ENCODE data around the gene ACAP1. TPM values are rescaled to one million over a fixed set of nuclear protein-coding genes. Genes with fewer than 3 reads are reported as not detected.
A peak's percentile ranks its signal among the peaks of the same experiment; 100 is the strongest.

ACAP1 gene
- total and polyA plus RNA-seq, 9 donors, result 4.7 to 12.1 (median 7.3) TPM

DNA sequence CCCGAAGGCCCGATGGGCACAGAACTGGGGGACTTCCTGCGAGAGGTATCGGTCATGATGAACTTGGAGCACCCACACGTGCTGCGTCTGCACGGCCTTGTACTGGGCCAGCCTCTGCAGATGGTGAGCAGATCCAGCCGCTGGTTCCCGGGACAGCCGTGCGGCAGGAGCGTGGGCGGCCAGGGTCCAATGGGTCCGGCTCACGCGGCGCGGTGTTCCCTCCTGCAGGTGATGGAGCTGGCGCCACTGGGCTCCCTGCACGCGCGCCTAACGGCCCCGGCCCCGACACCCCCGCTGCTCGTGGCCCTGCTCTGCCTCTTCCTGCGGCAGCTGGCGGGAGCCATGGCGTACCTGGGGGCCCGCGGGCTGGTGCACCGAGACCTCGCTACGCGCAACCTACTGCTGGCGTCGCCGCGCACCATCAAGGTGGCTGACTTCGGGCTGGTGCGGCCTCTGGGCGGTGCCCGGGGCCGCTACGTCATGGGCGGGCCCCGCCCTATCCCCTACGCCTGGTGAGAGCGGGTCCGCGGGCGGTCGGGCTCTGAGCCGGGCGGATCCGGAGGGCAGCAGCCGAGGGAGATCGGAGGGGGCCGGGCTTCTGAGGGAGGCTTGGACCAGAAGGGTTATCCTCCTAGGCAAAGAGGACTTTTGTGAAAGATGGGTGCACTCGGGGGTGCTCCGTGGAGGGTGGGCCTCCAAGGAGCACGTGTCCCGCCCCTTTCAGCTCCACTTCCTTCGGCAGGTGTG, 47.6 kb downstream of the ACAP1 start:
- H3K9me3 ChIP-seq (replicated peaks; ENCODE audit: control insufficient read depth, low read depth, low read length), result no peaks in the 10 kb centered on the region
- peak overlapping the region; percentile 42 for H3K4me3 ChIP-seq (ENCODE audit: low read length)
- peak; percentile 53 for DNase-seq
- H3K27me3 ChIP-seq (ENCODE audit: control insufficient read depth, insufficient read depth, low read length), result peaks cover 53% of the 10 kb centered on the region
- H3K4me1 ChIP-seq (ENCODE audit: control insufficient read depth, insufficient read depth, low read length), result peaks cover 29% of the 10 kb centered on the region
- 3% methylated on average over 61 of the region's 65 CpGs for WGBS (ENCODE audit: insufficient coverage)
- H3K27ac ChIP-seq (ENCODE audit: low read length), result no peak overlapping the region
- H3K36me3 ChIP-seq (ENCODE audit: control insufficient read depth, insufficient read depth, low read length), result peaks cover 20% of the 10 kb centered on the region

DNA sequence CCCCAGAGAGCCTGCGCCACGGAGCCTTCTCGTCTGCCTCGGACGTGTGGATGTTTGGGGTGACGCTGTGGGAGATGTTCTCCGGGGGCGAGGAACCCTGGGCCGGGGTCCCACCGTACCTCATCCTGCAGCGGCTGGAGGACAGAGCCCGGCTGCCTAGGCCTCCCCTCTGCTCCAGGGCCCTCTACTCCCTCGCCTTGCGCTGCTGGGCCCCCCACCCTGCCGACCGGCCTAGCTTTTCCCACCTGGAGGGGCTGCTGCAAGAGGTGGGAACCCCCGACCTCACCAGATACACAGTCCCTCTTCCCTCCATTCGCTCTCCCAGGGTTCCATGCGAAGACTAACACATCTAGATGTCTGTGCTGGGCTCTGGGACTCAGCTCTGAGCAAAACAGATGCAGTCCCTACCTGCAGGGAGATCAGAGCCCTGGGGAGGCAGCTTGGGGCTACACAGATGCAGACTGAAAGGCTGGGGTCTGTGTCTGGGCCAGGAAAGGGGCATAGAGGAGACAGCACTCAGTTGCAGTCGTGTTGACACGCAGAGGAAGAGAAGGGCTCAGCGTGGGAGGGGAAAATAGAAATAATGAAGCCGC, 48.3 kb downstream of the ACAP1 start:
- WGBS (ENCODE audit: insufficient coverage), result 33% methylated on average over 12 of the region's 23 CpGs
- Histone ChIP-seq H3K36me3 (ENCODE audit: control insufficient read depth, insufficient read depth, low read length) (peaks cover 26% of the 10 kb centered on the region), H3K4me1 (ENCODE audit: control insufficient read depth, insufficient read depth, low read length) (peaks cover 29% of the 10 kb centered on the region), H3K9me3 (replicated peaks; ENCODE audit: control insufficient read depth, low read depth, low read length) (no peaks in the 10 kb centered on the region), H3K4me3 (ENCODE audit: low read length) (peak overlapping the region; percentile 42), H3K27ac (ENCODE audit: low read length) (no peak overlapping the region), H3K27me3 (ENCODE audit: control insufficient read depth, insufficient read depth, low read length) (peaks cover 52% of the 10 kb centered on the region)
- no peak for DNase-seq

GRCh38 chr17:7388856-7389255, 52.5 kb downstream of the ACAP1 start:
- DNase-seq, result no peak
- H3K9me3 ChIP-seq (replicated peaks; ENCODE audit: control insufficient read depth, low read depth, low read length), result no peaks in the 10 kb centered on the region
- H3K4me3 ChIP-seq (ENCODE audit: low read length), result no peak overlapping the region
- peaks cover 49% of the 10 kb centered on the region for H3K36me3 ChIP-seq (ENCODE audit: control insufficient read depth, insufficient read depth, low read length)
- H3K27ac ChIP-seq (ENCODE audit: low read length), result no peak overlapping the region
- H3K27me3 ChIP-seq (ENCODE audit: control insufficient read depth, insufficient read depth, low read length), result peaks cover 10% of the 10 kb centered on the region
- 93% methylated on average over 10 of the region's 10 CpGs for WGBS (ENCODE audit: insufficient coverage)
- H3K4me1 ChIP-seq (ENCODE audit: control insufficient read depth, insufficient read depth, low read length), result peaks cover 24% of the 10 kb centered on the region

- Histone ChIP-seq H3K9me3 (replicated peaks; ENCODE audit: control insufficient read depth, low read depth, low read length) (no peaks in the 10 kb centered on the region), H3K27ac (ENCODE audit: low read length) (no peak overlapping the region), H3K27me3 (ENCODE audit: control insufficient read depth, insufficient read depth, low read length) (no peaks in the 10 kb centered on the region), H3K4me1 (ENCODE audit: control insufficient read depth, insufficient read depth, low read length) (peaks cover 23% of the 10 kb centered on the region), H3K36me3 (ENCODE audit: control insufficient read depth, insufficient read depth, low read length) (peaks cover 49% of the 10 kb centered on the region), H3K4me3 (ENCODE audit: low read length) (no peak overlapping the region)
- 67% methylated on average over 8 of the region's 19 CpGs for WGBS (ENCODE audit: insufficient coverage)
- DNase-seq, result no peak
Observed at GRCh38 chr17:7389924-7390910, 53.9 kb downstream of the ACAP1 start.

- no peak for DNase-seq
- 53% methylated on average over 2 of the region's 2 CpGs for WGBS (ENCODE audit: insufficient coverage)
- H3K4me3 ChIP-seq (ENCODE audit: low read length), result no peak overlapping the region
- peaks cover 24% of the 10 kb centered on the region for H3K4me1 ChIP-seq (ENCODE audit: control insufficient read depth, insufficient read depth, low read length)
- no peak overlapping the region for H3K27ac ChIP-seq (ENCODE audit: low read length)
- no peaks in the 10 kb centered on the region for H3K9me3 ChIP-seq (replicated peaks; ENCODE audit: control insufficient read depth, low read depth, low read length)
- H3K27me3 ChIP-seq (ENCODE audit: control insufficient read depth, insufficient read depth, low read length), result no peaks in the 10 kb centered on the region
- H3K36me3 ChIP-seq (ENCODE audit: control insufficient read depth, insufficient read depth, low read length), result peaks cover 49% of the 10 kb centered on the region
Observed at GRCh38 chr17:7391307-7391706, 55.0 kb downstream of the ACAP1 start.

DNA sequence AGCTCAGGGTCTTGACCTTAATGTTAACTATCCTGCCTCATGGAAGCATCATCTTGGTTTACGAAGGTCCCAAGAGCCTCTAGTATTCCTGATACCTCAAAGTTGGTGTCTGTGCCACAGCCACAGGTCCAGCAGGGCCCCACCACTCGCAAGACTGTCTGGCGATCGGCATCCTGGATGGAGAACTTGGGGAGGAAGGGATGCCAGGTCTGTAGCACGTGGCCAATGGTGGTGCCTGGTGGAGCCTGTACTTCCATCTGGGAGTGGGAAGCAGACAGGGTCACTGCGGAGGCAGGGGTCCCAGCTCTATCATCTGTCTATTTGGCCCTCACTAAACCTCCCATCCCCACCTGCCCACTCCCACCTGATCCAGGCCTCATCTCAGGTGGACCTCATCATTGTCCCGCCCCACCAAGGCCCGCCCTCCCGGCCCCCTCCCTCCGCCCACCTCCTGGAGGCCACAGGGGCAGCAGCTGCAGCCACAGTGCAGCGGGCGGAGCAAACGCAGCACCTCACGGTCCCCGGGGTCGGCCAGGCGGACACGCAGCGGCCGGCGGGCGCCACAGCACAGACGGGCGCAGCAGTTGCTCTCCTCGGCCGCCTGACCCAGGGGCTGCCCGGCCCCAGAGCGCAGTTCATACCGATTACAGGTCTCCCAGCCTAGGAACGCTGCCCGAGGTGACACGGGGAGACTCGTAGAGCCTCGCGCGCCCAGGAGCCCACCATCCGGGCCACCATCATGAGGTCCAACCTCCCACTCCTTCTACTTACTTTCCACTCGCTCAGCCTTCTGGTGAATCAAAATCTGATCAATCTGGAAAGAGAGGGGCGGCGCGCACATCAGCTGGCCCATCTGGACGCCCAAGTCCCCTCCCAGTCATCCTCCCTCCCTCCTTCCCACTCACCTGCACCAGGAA, 56.6 kb downstream of the ACAP1 start:
- Histone ChIP-seq H3K27me3 (ENCODE audit: control insufficient read depth, insufficient read depth, low read length) (no peaks in the 10 kb centered on the region), H3K4me1 (ENCODE audit: control insufficient read depth, insufficient read depth, low read length) (peaks cover 24% of the 10 kb centered on the region), H3K9me3 (replicated peaks; ENCODE audit: control insufficient read depth, low read depth, low read length) (no peaks in the 10 kb centered on the region), H3K27ac (ENCODE audit: low read length) (no peak overlapping the region), H3K4me3 (ENCODE audit: low read length) (peak overlapping the region; percentile 93), H3K36me3 (ENCODE audit: control insufficient read depth, insufficient read depth, low read length) (peaks cover 39% of the 10 kb centered on the region)
- WGBS (ENCODE audit: insufficient coverage), result 35% methylated on average over 31 of the region's 42 CpGs
- no peak for DNase-seq

DNA sequence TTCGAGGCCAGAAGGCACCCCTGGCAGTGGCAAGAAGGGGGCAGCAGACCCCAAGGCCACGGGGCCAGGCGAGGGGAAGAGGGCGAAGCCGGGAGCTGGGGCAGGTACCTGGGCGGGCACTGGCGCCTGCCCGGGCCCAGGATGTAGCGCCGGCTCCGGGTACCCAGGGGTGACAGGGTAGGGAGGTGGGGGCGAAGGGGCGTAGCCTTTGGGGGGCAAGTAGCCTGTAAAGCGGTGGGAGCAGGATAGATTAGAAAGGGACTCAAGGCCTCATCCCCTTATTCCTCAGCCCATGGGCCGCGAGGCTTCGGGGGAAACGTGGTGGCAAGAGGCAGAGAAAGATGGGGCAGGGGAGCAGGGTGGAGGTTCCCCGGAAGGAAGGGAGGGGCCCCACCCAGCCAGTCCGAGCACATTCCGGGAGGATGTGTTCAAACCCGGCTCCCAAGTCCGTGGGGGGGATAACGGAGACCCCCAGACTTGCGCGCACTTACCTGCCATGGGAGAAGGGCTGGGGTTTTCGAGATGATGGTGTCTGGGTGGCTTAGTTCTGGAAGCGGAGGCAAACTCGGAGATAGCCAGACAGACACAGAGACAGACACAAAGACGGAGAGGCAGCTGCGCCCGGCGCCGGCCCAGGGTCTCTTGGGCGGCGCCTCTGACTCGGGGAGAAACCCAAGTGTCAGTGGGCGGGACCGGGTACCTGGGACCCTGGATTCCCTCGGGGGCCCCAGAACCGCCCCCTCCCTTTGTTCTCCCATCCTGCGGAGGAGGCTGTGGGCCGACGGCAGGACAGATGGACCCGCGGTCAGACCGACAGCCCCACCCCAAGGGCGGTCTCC, 57.5 kb downstream of the ACAP1 start:
- H3K4me3 ChIP-seq (ENCODE audit: low read length), result peak overlapping the region; percentile 93
- peaks cover 30% of the 10 kb centered on the region for H3K36me3 ChIP-seq (ENCODE audit: control insufficient read depth, insufficient read depth, low read length)
- peak; percentile 38 for DNase-seq
- peak overlapping the region; percentile 88 for H3K27ac ChIP-seq (ENCODE audit: low read length)
- 4% methylated on average over 43 of the region's 48 CpGs for WGBS (ENCODE audit: insufficient coverage)
- no peaks in the 10 kb centered on the region for H3K27me3 ChIP-seq (ENCODE audit: control insufficient read depth, insufficient read depth, low read length)
- peaks cover 24% of the 10 kb centered on the region for H3K4me1 ChIP-seq (ENCODE audit: control insufficient read depth, insufficient read depth, low read length)
- no peaks in the 10 kb centered on the region for H3K9me3 ChIP-seq (replicated peaks; ENCODE audit: control insufficient read depth, low read depth, low read length)

- WGBS (ENCODE audit: insufficient coverage), result under 1% methylated on average over 70 of the region's 71 CpGs
- Histone ChIP-seq H3K4me1 (ENCODE audit: control insufficient read depth, insufficient read depth, low read length) (peaks cover 24% of the 10 kb centered on the region), H3K4me3 (ENCODE audit: low read length) (peak within 1 kb of the TSS; percentile 93), H3K36me3 (ENCODE audit: control insufficient read depth, insufficient read depth, low read length) (peaks cover 23% of the 10 kb centered on the region), H3K27ac (ENCODE audit: low read length) (peak within 1 kb of the TSS; percentile 88), H3K27me3 (ENCODE audit: control insufficient read depth, insufficient read depth, low read length) (no peaks in the 10 kb centered on the region), H3K9me3 (replicated peaks; ENCODE audit: control insufficient read depth, low read depth, low read length) (no peaks in the 10 kb centered on the region)
- DNase-seq, result peak; percentile 94
Observed at GRCh38 chr17:7394452-7395191, 58.3 kb downstream of the ACAP1 start, which contains the start of gene PLSCR3. Gene PLSCR3, minus strand, starts transcription at chr17:7394525. Its CDS starts 415 bp downstream, at chr17:7394110.
